Spleen (tissue), 7 donors: ENCODE measurements around the gene NEDD4.

ENCODE experiments used
- CTCF ChIP-seq, 11 experiments: fragments of 200-600 bp in 7 of 11; fragments of 450-650 bp in 4 of 11; sonication (generic) in 4 of 11; IDR thresholded peaks in 8 of 11; conservative IDR thresholded peaks in 3 of 11; 1 replicate in 7 of 11; 2 replicates in 4 of 11; pipeline versions ENCODE4 v1.4.0 to v1.8.0; 2016 to 2021; ENCODE audit warnings: antibody characterized with exemption in 11 of 11, inconsistent platforms in 4 of 11, mild to moderate bottlenecking in 1 of 11
- POLR2A ChIP-seq, 3 donors: fragments of 450-650 bp; IDR thresholded peaks; one replicate each; pipeline ENCODE4 v1.5.1; 2017; ENCODE audit warnings: antibody characterized with exemption in 3 of 3, mild to moderate bottlenecking in 1 of 3
- donor health status: DM: no; HTN: no; CAD: no; lungs with moderate emphysema.
- donor health status: DM: no; HTN: no; CAD: no.
- donor health status: DM: no; HTN: no; CAD: no.

- TF ChIP-seq POLR2A (IDR thresholded peaks at IDR 0.05) = no peak
- TF ChIP-seq CTCF (IDR thresholded peaks at IDR 0.05 in 8 of 11, conservative IDR thresholded peaks at IDR 0.05 in 3 of 11) = no peak
Measured at GRCh38 chr15:56001471-56002078, 8.2 kb upstream of the NEDD4 start.
